ENCODE measurements around the gene SLC26A1.
"Not testable (repeated sequence)": the region's sequence is repeated elsewhere in the genome, so short reads cannot be mapped to it uniquely, and the experiment has no call there.

SLC26A1 gene

DNA sequence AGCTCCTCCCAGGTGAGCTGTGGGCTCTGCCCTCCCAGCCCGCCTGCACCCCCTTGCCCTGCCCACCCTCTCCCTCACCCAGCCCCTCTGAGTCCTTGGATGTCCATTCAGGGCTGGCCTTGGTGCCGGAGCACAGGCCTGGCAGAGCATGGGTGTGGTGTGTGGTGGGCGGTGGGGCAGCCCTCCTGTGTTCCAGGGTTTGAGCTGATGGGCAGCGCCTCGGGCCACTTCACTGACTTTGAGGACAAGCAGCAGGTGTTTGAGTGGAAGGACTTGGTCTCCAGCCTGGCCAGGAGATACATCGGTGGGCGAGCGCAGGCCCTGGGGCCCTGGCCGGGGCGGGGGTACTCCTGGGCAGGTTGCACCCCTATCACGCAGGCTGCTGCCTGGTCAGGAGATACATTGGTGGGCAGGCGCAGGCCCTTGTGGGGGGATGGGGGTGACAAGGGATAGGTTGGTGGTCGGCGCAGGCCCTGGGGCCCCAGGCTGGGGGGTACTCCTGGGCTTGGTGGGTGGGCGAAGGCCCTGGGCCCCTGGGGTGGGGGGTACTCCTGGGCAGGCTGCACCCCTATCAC is 7.6 kb upstream of the SLC26A1 start:
- Histone ChIP-seq H4K20me1 (ENCODE audit: insufficient read depth, low read length) (no peaks in the 10 kb centered on the region), H3K4me2 (ENCODE audit: low read depth, low read length) (no peak overlapping the region), H3K27ac (ENCODE audit: low read length) (no peak overlapping the region), H3K9me2 (replicated peaks; ENCODE audit: insufficient read depth, low read length) (no peaks in the 10 kb centered on the region), H3K4me3 (ENCODE audit: low read length) (no peak overlapping the region), H3K9me3 (replicated peaks; ENCODE audit: insufficient read depth, low read length) (no peaks in the 10 kb centered on the region), H3K79me2 (ENCODE audit: low read length) (no peaks in the 10 kb centered on the region), H3K27me3 (replicated peaks; ENCODE audit: insufficient read depth, low read length) (no peaks in the 10 kb centered on the region), H3K36me3 (replicated peaks; ENCODE audit: insufficient read depth, low read length) (no peaks in the 10 kb centered on the region), H3F3A (ENCODE audit: insufficient read depth, low read length) (no peaks in the 10 kb centered on the region), H2AFZ (ENCODE audit: low read length) (no peak overlapping the region), H3K4me1 (ENCODE audit: low read length) (no peaks in the 10 kb centered on the region), H3K9ac (ENCODE audit: low read length) (no peak overlapping the region)
- TF ChIP-seq EZH2phosphoT487 (IDR thresholded peaks at IDR 0.05; ENCODE audit: low read length) (no peak), EZH2 (optimal IDR thresholded peaks at IDR 0.05; ENCODE audit: low read depth, low read length) (no peak)
- TF ChIP-seq, protein P1, sequence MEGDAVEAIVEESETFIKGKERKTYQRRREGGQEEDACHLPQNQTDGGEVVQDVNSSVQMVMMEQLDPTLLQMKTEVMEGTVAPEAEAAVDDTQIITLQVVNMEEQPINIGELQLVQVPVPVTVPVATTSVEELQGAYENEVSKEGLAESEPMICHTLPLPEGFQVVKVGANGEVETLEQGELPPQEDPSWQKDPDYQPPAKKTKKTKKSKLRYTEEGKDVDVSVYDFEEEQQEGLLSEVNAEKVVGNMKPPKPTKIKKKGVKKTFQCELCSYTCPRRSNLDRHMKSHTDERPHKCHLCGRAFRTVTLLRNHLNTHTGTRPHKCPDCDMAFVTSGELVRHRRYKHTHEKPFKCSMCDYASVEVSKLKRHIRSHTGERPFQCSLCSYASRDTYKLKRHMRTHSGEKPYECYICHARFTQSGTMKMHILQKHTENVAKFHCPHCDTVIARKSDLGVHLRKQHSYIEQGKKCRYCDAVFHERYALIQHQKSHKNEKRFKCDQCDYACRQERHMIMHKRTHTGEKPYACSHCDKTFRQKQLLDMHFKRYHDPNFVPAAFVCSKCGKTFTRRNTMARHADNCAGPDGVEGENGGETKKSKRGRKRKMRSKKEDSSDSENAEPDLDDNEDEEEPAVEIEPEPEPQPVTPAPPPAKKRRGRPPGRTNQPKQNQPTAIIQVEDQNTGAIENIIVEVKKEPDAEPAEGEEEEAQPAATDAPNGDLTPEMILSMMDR (IDR thresholded peaks at IDR 0.05; ENCODE audit: low read length), result no peak
- no peak for DNase-seq

DNA sequence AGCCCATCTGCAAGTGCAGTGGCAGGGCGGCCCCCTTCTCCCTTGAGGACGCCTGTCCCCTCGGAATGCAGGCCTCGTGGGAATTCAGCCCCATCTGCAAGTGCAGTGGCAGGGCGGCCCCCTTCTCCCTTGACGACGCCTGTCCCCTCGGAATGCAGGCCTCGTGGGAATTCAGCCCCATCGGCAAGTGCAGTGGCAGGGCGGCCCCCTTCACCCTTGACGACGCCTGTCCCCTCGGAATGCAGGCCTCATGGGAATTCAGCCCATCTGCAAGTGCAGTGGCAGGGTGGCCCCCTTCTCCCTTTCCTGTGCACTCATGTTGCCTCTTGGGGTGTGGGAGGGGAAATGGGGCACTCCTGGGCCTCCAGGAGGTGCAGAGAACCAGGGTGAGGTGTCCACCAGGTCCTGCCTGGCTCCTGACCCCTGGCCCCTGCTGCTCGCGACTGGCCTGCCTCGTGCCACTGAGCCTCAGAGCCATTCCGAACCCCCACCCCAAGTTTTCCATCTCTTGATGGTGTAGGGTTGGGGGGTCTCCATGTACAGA is 6.8 kb upstream of the SLC26A1 start:
- H2AFZ ChIP-seq (ENCODE audit: low read length), result no peak overlapping the region
- no peak overlapping the region for H3K4me3 ChIP-seq (ENCODE audit: low read length)
- H3K9me2 ChIP-seq (replicated peaks; ENCODE audit: insufficient read depth, low read length), result no peaks in the 10 kb centered on the region
- H3F3A ChIP-seq (ENCODE audit: insufficient read depth, low read length), result no peaks in the 10 kb centered on the region
- no peak overlapping the region for H3K9ac ChIP-seq (ENCODE audit: low read length)
- no peak overlapping the region for H3K27ac ChIP-seq (ENCODE audit: low read length)
- DNase-seq, result no peak
- H3K79me2 ChIP-seq (ENCODE audit: low read length), result no peaks in the 10 kb centered on the region
- H3K4me1 ChIP-seq (ENCODE audit: low read length), result no peaks in the 10 kb centered on the region
- no peak overlapping the region for H3K4me2 ChIP-seq (ENCODE audit: low read depth, low read length)
- no peaks in the 10 kb centered on the region for H3K9me3 ChIP-seq (replicated peaks; ENCODE audit: insufficient read depth, low read length)
- H4K20me1 ChIP-seq (ENCODE audit: insufficient read depth, low read length), result no peaks in the 10 kb centered on the region
- H3K27me3 ChIP-seq (replicated peaks; ENCODE audit: insufficient read depth, low read length), result no peaks in the 10 kb centered on the region
- no peaks in the 10 kb centered on the region for H3K36me3 ChIP-seq (replicated peaks; ENCODE audit: insufficient read depth, low read length)
- TF ChIP-seq EZH2 (optimal IDR thresholded peaks at IDR 0.05; ENCODE audit: low read depth, low read length) (no peak), EZH2phosphoT487 (IDR thresholded peaks at IDR 0.05; ENCODE audit: low read length) (no peak)
- TF ChIP-seq, protein P1 (IDR thresholded peaks at IDR 0.05; ENCODE audit: low read length), result no peak

DNA sequence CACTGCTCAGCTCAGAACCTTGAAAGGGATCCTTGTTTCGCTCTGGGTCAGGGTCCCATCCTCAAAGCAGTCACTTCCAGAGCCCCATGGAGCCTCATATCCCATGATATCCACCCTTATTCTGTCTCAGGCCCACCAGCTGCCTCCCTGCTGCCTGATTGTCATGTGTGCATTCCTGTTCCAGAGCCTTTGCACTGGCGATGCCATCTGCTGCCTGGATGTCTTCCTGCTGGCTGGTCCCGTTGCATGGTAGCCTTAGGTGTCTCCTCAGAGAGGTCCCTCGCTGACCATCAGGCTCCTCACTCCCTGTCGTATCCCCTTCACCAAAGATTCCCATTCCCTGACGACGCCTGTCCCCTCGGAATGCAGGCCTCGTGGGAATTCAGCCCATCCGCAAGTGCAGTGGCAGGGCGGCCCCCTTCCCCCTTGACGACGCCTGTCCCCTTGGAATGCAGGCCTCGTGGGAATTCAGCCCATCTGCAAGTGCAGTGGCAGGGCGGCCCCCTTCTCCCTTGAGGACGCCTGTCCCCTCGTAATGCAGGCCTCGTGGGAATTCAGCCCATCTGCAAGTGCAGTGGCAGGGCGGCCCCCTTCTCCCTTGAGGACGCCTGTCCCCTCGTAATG is 6.1 kb upstream of the SLC26A1 start:
- not testable (repeated sequence) for H3K4me2 ChIP-seq (ENCODE audit: low read depth, low read length); H3K9ac ChIP-seq (ENCODE audit: low read length); H3K4me1 ChIP-seq (ENCODE audit: low read length); H3K4me3 ChIP-seq (ENCODE audit: low read length); H3K79me2 ChIP-seq (ENCODE audit: low read length); H4K20me1 ChIP-seq (ENCODE audit: insufficient read depth, low read length); DNase-seq; H3K27me3 ChIP-seq (replicated peaks; ENCODE audit: insufficient read depth, low read length); H3K9me2 ChIP-seq (replicated peaks; ENCODE audit: insufficient read depth, low read length); H2AFZ ChIP-seq (ENCODE audit: low read length); H3K36me3 ChIP-seq (replicated peaks; ENCODE audit: insufficient read depth, low read length); H3F3A ChIP-seq (ENCODE audit: insufficient read depth, low read length); H3K27ac ChIP-seq (ENCODE audit: low read length); H3K9me3 ChIP-seq (replicated peaks; ENCODE audit: insufficient read depth, low read length)

DNA sequence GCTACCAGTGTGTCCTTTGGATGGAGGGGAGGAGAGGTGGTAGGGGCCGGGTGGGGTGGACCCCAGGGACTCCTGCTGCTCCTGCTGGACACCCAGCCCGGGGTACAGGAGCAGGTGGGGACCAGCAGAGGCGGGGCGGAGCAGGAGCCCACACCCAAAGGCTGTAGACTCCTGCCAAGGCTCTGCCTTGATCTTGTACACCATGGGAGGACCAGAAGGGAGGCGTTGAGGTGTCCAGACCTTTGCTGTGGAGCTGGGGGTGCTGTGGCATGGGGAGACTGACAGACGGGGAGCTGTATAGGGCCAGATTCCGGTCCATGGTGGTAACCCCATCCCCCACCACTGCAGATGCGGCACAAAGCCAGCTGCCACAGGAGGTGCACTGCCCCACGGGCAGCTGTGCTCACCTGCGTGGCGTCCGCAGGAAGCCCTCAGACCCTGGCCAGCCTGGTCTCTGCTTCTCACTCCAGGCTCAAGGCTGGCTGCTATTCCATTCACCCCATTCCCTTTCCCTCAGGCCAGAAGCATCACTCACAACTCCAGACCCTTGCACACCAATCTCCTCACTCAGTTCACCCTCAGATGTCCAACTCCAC is 5.0 kb upstream of the SLC26A1 start:
- DNase-seq, result no peak
- no peaks in the 10 kb centered on the region for H3F3A ChIP-seq (ENCODE audit: insufficient read depth, low read length)
- no peaks in the 10 kb centered on the region for H4K20me1 ChIP-seq (ENCODE audit: insufficient read depth, low read length)
- H3K4me2 ChIP-seq (ENCODE audit: low read depth, low read length), result no peak overlapping the region
- TF ChIP-seq EZH2 (optimal IDR thresholded peaks at IDR 0.05; ENCODE audit: low read depth, low read length) (no peak), EZH2phosphoT487 (IDR thresholded peaks at IDR 0.05; ENCODE audit: low read length) (no peak)
- TF ChIP-seq, protein P1 (IDR thresholded peaks at IDR 0.05; ENCODE audit: low read length), result no peak
- no peaks in the 10 kb centered on the region for H3K79me2 ChIP-seq (ENCODE audit: low read length)
- no peaks in the 10 kb centered on the region for H3K36me3 ChIP-seq (replicated peaks; ENCODE audit: insufficient read depth, low read length)
- H3K9ac ChIP-seq (ENCODE audit: low read length), result no peak overlapping the region
- no peaks in the 10 kb centered on the region for H3K27me3 ChIP-seq (replicated peaks; ENCODE audit: insufficient read depth, low read length)
- no peaks in the 10 kb centered on the region for H3K9me2 ChIP-seq (replicated peaks; ENCODE audit: insufficient read depth, low read length)
- no peaks in the 10 kb centered on the region for H3K4me1 ChIP-seq (ENCODE audit: low read length)
- no peaks in the 10 kb centered on the region for H3K9me3 ChIP-seq (replicated peaks; ENCODE audit: insufficient read depth, low read length)
- H2AFZ ChIP-seq (ENCODE audit: low read length), result no peak overlapping the region
- H3K27ac ChIP-seq (ENCODE audit: low read length), result no peak overlapping the region
- H3K4me3 ChIP-seq (ENCODE audit: low read length), result no peak overlapping the region

All from MM.1S (cell line).